Loucy (cell line): ENCODE data around the gene SDF4.

Experiments
- H2AFZ ChIP-seq: fragments of 200-600 bp; sonication (generic); 2 replicates; pipeline ENCODE4 v1.6.0; 2016; ENCODE audit warnings: antibody characterized with exemption, mild to moderate bottlenecking, low read length, moderate library complexity
- H3F3A ChIP-seq: fragments of 200-600 bp; 2 replicates; pipeline ENCODE4 v1.6.0; 2016; ENCODE audit warnings: antibody characterized with exemption, low read depth, mild to moderate bottlenecking
- H3K27me3 ChIP-seq: fragments of 200-600 bp; sonication (generic); 2 replicates; pipeline ENCODE4 v1.6.1; 2014; ENCODE audit warnings: low read length, mild to moderate bottlenecking; ENCODE audit not compliant: insufficient read depth, poor library complexity, severe bottlenecking
- H3K36me3 ChIP-seq: fragments of 200-600 bp; sonication (generic); 2 replicates; pipeline ENCODE4 v1.6.1; 2016; ENCODE audit warnings: low read length; ENCODE audit not compliant: insufficient read depth
- H3K4me1 ChIP-seq: fragments of 200-600 bp; sonication (generic); 2 replicates; pipeline ENCODE4 v1.5.1; 2014; ENCODE audit warnings: low read length, mild to moderate bottlenecking; ENCODE audit not compliant: insufficient read depth, poor library complexity, severe bottlenecking
- H3K4me2 ChIP-seq: fragments of 200-600 bp; sonication (generic); 2 replicates; pipeline ENCODE4 v1.6.0; 2014; ENCODE audit warnings: antibody characterized with exemption, low read length, low read depth, mild to moderate bottlenecking; ENCODE audit not compliant: poor library complexity, severe bottlenecking
- H3K4me3 ChIP-seq: fragments of 200-600 bp; sonication (generic); 2 replicates; pipeline ENCODE4 v1.5.1; 2014; ENCODE audit warnings: low read length, mild to moderate bottlenecking, mixed read lengths; ENCODE audit not compliant: poor library complexity, severe bottlenecking
- H3K79me2 ChIP-seq: fragments of 200-600 bp; sonication (generic); 2 replicates; pipeline ENCODE4 v1.6.1; 2014; ENCODE audit warnings: low read length; ENCODE audit not compliant: insufficient read depth
- H3K9ac ChIP-seq: fragments of 200-600 bp; sonication (generic); 2 replicates; pipeline ENCODE4 v1.6.0; 2014; ENCODE audit warnings: mild to moderate bottlenecking, low read depth, low read length, moderate library complexity; ENCODE audit not compliant: poor library complexity, severe bottlenecking
- H3K9me2 ChIP-seq: fragments of 200-600 bp; sonication (generic); replicated peaks from 2 replicates; pipeline ENCODE4 v1.6.1; 2016; ENCODE audit warnings: low read depth, low read length, mixed read lengths
- H3K9me3 ChIP-seq: fragments of 200-600 bp; sonication (generic); 2 replicates; pipeline ENCODE4 v1.6.1; 2014; ENCODE audit warnings: mild to moderate bottlenecking, antibody characterized with exemption, low read length, low read depth; ENCODE audit not compliant: insufficient read depth
- H4K20me1 ChIP-seq: fragments of 200-600 bp; sonication (generic); 2 replicates; pipeline ENCODE4 v1.6.0; 2014; ENCODE audit warnings: antibody characterized with exemption, low read length, mild to moderate bottlenecking; ENCODE audit not compliant: insufficient read depth, poor library complexity, severe bottlenecking
- EZH2phosphoT487 ChIP-seq: fragments of 200-600 bp; IDR thresholded peaks from 2 replicates; pipeline ENCODE4 v1.6.1; 2018; ENCODE audit warnings: antibody characterized with exemption, mild to moderate bottlenecking, moderate library complexity, borderline replicate concordance
- TF ChIP-seq, protein P1 (sequence below): fragments of 200-600 bp; sonication (generic); conservative IDR thresholded peaks from 2 replicates; pipeline ENCODE4 v1.5.1; 2014; ENCODE audit warnings: mild to moderate bottlenecking, antibody characterized with exemption, low read length

Gene SDF4

GRCh38 chr1:1254667-1254998, 22.8 kb upstream of the SDF4 start:
- no peaks in the 10 kb centered on the region for H3K9me2 ChIP-seq
- no peaks in the 10 kb centered on the region for H4K20me1 ChIP-seq
- H2AFZ ChIP-seq: no peak overlapping the region
- H3K4me1 ChIP-seq: peaks cover 13% of the 10 kb centered on the region
- no peak overlapping the region for H3K4me2 ChIP-seq
- TF ChIP-seq, protein P1, sequence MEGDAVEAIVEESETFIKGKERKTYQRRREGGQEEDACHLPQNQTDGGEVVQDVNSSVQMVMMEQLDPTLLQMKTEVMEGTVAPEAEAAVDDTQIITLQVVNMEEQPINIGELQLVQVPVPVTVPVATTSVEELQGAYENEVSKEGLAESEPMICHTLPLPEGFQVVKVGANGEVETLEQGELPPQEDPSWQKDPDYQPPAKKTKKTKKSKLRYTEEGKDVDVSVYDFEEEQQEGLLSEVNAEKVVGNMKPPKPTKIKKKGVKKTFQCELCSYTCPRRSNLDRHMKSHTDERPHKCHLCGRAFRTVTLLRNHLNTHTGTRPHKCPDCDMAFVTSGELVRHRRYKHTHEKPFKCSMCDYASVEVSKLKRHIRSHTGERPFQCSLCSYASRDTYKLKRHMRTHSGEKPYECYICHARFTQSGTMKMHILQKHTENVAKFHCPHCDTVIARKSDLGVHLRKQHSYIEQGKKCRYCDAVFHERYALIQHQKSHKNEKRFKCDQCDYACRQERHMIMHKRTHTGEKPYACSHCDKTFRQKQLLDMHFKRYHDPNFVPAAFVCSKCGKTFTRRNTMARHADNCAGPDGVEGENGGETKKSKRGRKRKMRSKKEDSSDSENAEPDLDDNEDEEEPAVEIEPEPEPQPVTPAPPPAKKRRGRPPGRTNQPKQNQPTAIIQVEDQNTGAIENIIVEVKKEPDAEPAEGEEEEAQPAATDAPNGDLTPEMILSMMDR: no peak
- TF ChIP-seq EZH2phosphoT487: no peak
- H3F3A ChIP-seq: no peaks in the 10 kb centered on the region
- H3K27me3 ChIP-seq: no peaks in the 10 kb centered on the region
- no peak overlapping the region for H3K9ac ChIP-seq
- peaks cover 4% of the 10 kb centered on the region; the same call in 1 of the 2 replicates for H3K79me2 ChIP-seq
- H3K36me3 ChIP-seq: peaks cover 27% of the 10 kb centered on the region; the same call in 1 of the 2 replicates
- no peaks in the 10 kb centered on the region for H3K9me3 ChIP-seq
- no peak overlapping the region for H3K4me3 ChIP-seq

DNA sequence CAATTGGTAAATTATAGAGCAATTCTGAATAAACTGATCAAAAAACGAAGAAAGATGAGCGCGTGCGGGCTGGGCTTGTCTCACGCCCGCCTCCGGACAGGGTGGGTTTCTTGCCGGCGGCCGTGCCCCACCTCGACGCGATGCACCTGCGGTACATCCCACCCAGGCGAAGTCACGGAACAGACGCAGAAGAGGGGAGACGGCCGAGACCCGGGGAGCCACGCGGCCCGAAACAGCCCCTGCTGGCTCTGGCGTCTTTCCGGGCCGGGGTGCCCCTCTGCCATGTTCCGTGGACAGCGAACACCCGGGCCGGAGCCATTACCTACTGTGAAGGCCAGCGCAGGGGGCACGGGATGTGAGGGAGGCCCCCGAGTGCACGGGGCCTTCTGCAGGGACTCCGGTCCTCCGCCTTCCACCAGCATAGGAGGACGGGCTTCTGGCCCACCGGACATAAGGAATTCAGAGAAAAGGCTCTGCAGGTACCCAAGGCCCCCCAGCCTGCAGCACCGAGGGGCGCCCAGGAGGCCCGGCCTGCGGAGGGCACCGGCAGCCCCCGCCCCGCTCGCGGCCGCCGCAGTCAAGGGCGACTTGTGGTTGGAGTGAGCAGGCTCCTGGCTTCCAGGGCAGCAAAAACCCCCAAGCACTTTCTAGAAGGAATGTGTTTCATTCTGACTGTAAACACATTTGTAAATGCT, 22.3 kb upstream of the SDF4 start:
- Histone ChIP-seq H3K9me2 (no peaks in the 10 kb centered on the region), H3K79me2 (peaks cover 4% of the 10 kb centered on the region; the same call in 1 of the 2 replicates), H3F3A (no peaks in the 10 kb centered on the region), H3K4me1 (peaks cover 13% of the 10 kb centered on the region), H2AFZ (no peak overlapping the region), H4K20me1 (no peaks in the 10 kb centered on the region), H3K4me2 (no peak overlapping the region), H3K36me3 (peaks cover 22% of the 10 kb centered on the region; the same call in 1 of the 2 replicates), H3K9me3 (no peaks in the 10 kb centered on the region), H3K27me3 (no peaks in the 10 kb centered on the region), H3K4me3 (no peak overlapping the region), H3K9ac (no peak overlapping the region)
- TF ChIP-seq, protein P1: no peak
- no peak for TF ChIP-seq EZH2phosphoT487

DNA sequence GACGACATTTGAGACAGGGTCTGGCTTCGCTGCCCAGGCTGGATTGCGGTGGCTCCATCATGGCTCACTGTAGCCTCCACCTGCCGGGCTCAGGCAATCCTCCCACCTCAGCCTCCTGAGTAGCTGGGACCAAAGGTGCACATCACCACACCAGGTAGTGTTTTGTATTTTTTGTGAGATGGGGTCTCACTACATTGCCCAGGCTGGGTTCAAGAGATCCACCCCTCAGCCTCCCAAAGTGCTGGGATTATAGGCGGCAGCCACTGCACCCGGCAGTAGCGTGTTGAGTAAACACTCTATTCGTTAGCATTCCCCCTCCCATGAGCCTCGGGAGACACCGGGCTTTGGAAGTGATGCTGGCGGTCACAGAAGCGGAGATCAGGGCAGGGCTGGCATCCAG, 21.5 kb upstream of the SDF4 start:
- Histone ChIP-seq H3K36me3 (peaks cover 18% of the 10 kb centered on the region; the same call in 1 of the 2 replicates), H3K4me1 (peaks cover 13% of the 10 kb centered on the region), H4K20me1 (no peaks in the 10 kb centered on the region), H3K79me2 (peaks cover 1% of the 10 kb centered on the region; the same call in 1 of the 2 replicates), H2AFZ (no peak overlapping the region), H3K9me2 (no peaks in the 10 kb centered on the region), H3K4me2 (no peak overlapping the region), H3K9ac (no peak overlapping the region), H3K9me3 (no peaks in the 10 kb centered on the region), H3F3A (no peaks in the 10 kb centered on the region), H3K27me3 (no peaks in the 10 kb centered on the region), H3K4me3 (no peak overlapping the region)
- TF ChIP-seq, protein P1: no peak
- TF ChIP-seq EZH2phosphoT487: no peak
